ENCODE results near the gene COA1.

Gene COA1

DNA sequence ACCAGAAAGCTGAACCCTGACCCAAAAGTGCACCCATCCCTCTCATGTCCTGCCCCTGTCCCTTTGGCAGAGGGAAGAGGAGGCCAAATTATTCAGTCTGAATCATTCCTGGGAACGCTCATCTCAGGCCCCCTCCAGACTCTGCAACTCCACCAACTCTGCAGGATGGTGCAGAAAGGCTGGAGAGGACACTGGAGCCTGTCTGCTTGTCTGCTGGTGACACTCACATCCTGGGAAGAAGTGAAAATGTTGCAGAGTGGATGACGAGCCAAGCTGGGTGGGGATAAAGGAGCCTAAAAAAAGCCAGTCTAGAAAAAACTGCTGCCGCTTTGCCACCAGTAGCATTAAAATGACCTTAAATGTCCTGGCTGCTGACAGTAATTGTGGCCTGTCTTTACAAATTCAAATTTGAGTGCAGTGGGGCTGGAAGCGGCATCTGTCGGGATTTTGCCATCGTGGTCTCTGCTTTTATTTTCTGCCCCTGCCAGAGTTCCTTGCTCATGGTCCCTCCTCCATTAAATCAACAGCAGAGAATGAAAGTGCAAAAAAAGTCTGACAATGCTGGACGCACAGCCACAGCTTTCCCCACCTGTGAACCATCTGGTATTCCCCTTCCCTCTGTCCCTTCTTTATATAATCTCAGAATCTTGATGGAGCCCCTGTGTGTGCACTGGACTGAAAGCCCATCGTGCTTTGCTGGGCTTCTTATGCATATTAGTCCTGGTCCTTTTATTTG lies 82.6 kb downstream of the COA1 start:
- Histone ChIP-seq H3K4me3 (ENCODE audit: low read length) (no peak overlapping the region), H3K27ac (ENCODE audit: low read length) (peak overlapping the region; percentile 52), H3K4me1 (ENCODE audit: control insufficient read depth, low read depth, low read length) (peaks cover 41% of the 10 kb centered on the region), H3K9ac (ENCODE audit: low read length) (peak overlapping the region; percentile 37), H3K9me3 (ENCODE audit: control insufficient read depth, low read depth, low read length) (no peaks in the 10 kb centered on the region), H3K36me3 (ENCODE audit: control insufficient read depth, low read depth, low read length) (peaks cover 22% of the 10 kb centered on the region), H3K27me3 (ENCODE audit: control insufficient read depth, insufficient read depth, low read length) (no peaks in the 10 kb centered on the region)

GRCh38 chr7:43645699-43646226 lies 83.6 kb downstream of the COA1 start:
- no peak overlapping the region for H3K4me3 ChIP-seq (ENCODE audit: low read length)
- H3K4me1 ChIP-seq (ENCODE audit: control insufficient read depth, low read depth, low read length), result peaks cover 37% of the 10 kb centered on the region

DNA sequence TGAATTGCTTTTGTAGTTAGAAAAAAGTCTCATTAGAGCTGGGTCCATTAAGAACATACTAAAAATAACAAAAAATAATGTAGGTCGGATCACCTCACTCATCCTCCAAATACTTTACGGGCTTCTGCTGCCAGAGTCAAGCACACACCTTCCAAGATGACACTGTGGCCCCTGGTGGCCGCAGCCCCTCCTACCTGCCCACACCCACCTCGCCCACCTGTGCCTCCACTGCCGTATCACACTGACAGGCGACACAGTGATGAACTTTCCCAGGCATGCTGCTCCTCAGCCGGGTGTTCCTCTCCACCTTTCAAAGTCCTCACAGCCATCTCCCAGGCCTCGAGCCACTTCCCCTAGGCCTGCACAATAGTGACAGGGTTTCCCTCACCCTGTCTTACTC lies 85.5 kb downstream of the COA1 start:
- H3K9me3 ChIP-seq (ENCODE audit: control insufficient read depth, low read depth, low read length), result no peaks in the 10 kb centered on the region
- no peak overlapping the region for H3K27ac ChIP-seq (ENCODE audit: low read length)
- H3K36me3 ChIP-seq (ENCODE audit: control insufficient read depth, low read depth, low read length), result peaks cover 33% of the 10 kb centered on the region
- no peak overlapping the region for H3K4me3 ChIP-seq (ENCODE audit: low read length)
- H3K4me1 ChIP-seq (ENCODE audit: control insufficient read depth, low read depth, low read length), result peaks cover 25% of the 10 kb centered on the region
- H3K27me3 ChIP-seq (ENCODE audit: control insufficient read depth, insufficient read depth, low read length), result no peaks in the 10 kb centered on the region
- no peak overlapping the region for H3K9ac ChIP-seq (ENCODE audit: low read length)

More at GRCh38 chr7:43645699-43646226, 83.6 kb downstream of the COA1 start:
- H3K9ac ChIP-seq (ENCODE audit: low read length), result no peak overlapping the region
- H3K9me3 ChIP-seq (ENCODE audit: control insufficient read depth, low read depth, low read length), result no peaks in the 10 kb centered on the region
- H3K36me3 ChIP-seq (ENCODE audit: control insufficient read depth, low read depth, low read length), result peaks cover 24% of the 10 kb centered on the region
- no peak overlapping the region for H3K27ac ChIP-seq (ENCODE audit: low read length)
- no peaks in the 10 kb centered on the region for H3K27me3 ChIP-seq (ENCODE audit: control insufficient read depth, insufficient read depth, low read length)

GRCh38 chr7:43642897-43643630 lies 86.3 kb downstream of the COA1 start:
- H3K4me1 ChIP-seq (ENCODE audit: control insufficient read depth, low read depth, low read length), result peaks cover 20% of the 10 kb centered on the region
- no peaks in the 10 kb centered on the region for H3K9me3 ChIP-seq (ENCODE audit: control insufficient read depth, low read depth, low read length)
- no peak overlapping the region for H3K9ac ChIP-seq (ENCODE audit: low read length)
- no peak overlapping the region for H3K4me3 ChIP-seq (ENCODE audit: low read length)
- H3K27me3 ChIP-seq (ENCODE audit: control insufficient read depth, insufficient read depth, low read length), result no peaks in the 10 kb centered on the region
- H3K36me3 ChIP-seq (ENCODE audit: control insufficient read depth, low read depth, low read length), result peaks cover 38% of the 10 kb centered on the region
- no peak overlapping the region for H3K27ac ChIP-seq (ENCODE audit: low read length)

DNA sequence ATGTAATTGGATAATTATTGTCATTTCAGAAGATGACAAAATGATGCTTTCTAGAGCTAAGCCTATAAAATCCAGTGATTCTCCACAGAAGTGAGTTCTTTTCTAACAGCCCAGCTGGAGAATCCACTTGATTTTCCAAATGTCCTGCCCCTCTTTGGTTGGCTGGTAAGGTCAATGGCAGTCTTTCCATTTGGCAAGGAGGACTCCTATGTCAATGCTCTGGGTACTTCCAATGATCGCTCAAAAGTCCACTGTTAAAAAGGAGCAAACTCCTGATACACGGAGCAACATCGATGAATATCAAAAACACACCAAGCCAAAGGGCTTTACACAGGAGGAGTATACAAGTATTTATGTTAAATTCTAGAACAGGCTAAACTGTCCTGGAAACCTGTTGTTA lies 88.6 kb downstream of the COA1 start:
- Histone ChIP-seq H3K36me3 (ENCODE audit: control insufficient read depth, low read depth, low read length) (peaks cover 60% of the 10 kb centered on the region), H3K27ac (ENCODE audit: low read length) (no peak overlapping the region)

GRCh38 chr7:43639858-43640491 lies 89.3 kb downstream of the COA1 start:
- Histone ChIP-seq H3K4me1 (ENCODE audit: control insufficient read depth, low read depth, low read length) (no peaks in the 10 kb centered on the region), H3K9ac (ENCODE audit: low read length) (no peak overlapping the region), H3K36me3 (ENCODE audit: control insufficient read depth, low read depth, low read length) (peaks cover 62% of the 10 kb centered on the region), H3K27me3 (ENCODE audit: control insufficient read depth, insufficient read depth, low read length) (no peaks in the 10 kb centered on the region), H3K4me3 (ENCODE audit: low read length) (no peak overlapping the region), H3K9me3 (ENCODE audit: control insufficient read depth, low read depth, low read length) (no peaks in the 10 kb centered on the region), H3K27ac (ENCODE audit: low read length) (peak overlapping the region; percentile 42)

More for the DNA sequence above, 88.6 kb downstream of the COA1 start:
- Histone ChIP-seq H3K9me3 (ENCODE audit: control insufficient read depth, low read depth, low read length) (no peaks in the 10 kb centered on the region), H3K4me1 (ENCODE audit: control insufficient read depth, low read depth, low read length) (no peaks in the 10 kb centered on the region), H3K27me3 (ENCODE audit: control insufficient read depth, insufficient read depth, low read length) (no peaks in the 10 kb centered on the region), H3K9ac (ENCODE audit: low read length) (no peak overlapping the region), H3K4me3 (ENCODE audit: low read length) (no peak overlapping the region)

- no peaks in the 10 kb centered on the region for H3K9me3 ChIP-seq (ENCODE audit: control insufficient read depth, low read depth, low read length)
- H3K36me3 ChIP-seq (ENCODE audit: control insufficient read depth, low read depth, low read length), result peaks cover 64% of the 10 kb centered on the region
- H3K4me3 ChIP-seq (ENCODE audit: low read length), result no peak overlapping the region
- no peak overlapping the region for H3K27ac ChIP-seq (ENCODE audit: low read length)
- H3K27me3 ChIP-seq (ENCODE audit: control insufficient read depth, insufficient read depth, low read length), result no peaks in the 10 kb centered on the region
- no peaks in the 10 kb centered on the region for H3K4me1 ChIP-seq (ENCODE audit: control insufficient read depth, low read depth, low read length)
- no peak overlapping the region for H3K9ac ChIP-seq (ENCODE audit: low read length)
These were observed 92.1 kb downstream of the COA1 start for GRCh38 chr7:43637114-43637806.

DNA sequence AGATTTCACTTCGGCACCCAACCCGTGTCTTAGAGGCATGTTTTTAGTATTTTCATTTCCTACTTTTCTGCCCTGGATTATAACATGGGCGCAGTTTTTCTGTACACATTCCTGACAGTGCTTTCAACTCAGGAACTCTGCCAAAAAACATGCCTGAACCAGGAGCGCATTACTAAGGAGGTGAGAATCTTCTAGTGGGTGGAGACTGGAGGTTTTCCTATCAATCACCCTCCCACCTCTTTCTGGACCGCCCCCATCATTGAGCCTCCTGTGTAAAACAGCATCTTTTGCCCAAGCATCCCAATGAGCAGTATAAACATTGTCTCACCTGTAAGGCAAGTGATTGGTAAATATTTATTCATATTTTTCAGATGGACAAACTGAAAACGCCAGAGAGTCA lies 93.2 kb downstream of the COA1 start:
- Histone ChIP-seq H3K36me3 (ENCODE audit: control insufficient read depth, low read depth, low read length) (peaks cover 73% of the 10 kb centered on the region), H3K4me1 (ENCODE audit: control insufficient read depth, low read depth, low read length) (no peaks in the 10 kb centered on the region), H3K27me3 (ENCODE audit: control insufficient read depth, insufficient read depth, low read length) (no peaks in the 10 kb centered on the region), H3K4me3 (ENCODE audit: low read length) (no peak overlapping the region), H3K27ac (ENCODE audit: low read length) (no peak overlapping the region), H3K9ac (ENCODE audit: low read length) (no peak overlapping the region), H3K9me3 (ENCODE audit: control insufficient read depth, low read depth, low read length) (no peaks in the 10 kb centered on the region)

DNA sequence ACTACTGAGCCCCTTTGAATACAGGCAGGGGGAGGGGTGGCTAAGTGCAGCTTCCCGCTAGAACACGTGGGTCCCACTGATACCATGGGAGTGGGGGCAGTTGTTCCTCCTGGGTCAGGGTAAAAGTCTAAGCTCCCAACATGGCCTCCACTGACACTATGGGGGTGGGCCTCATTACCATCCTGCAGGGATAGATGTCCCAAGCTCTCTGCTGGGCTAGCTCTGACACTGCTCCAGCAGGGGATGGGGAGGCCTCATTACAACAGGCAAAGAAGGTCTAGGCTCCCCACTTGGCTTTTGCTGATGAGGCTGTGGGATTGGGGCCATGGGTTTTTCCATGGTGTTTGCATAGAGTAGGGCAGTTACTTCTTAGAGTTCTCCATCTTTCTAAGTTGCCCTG lies 94.9 kb downstream of the COA1 start:
- H3K27ac ChIP-seq (ENCODE audit: low read length), result no peak overlapping the region
- H3K4me1 ChIP-seq (ENCODE audit: control insufficient read depth, low read depth, low read length), result no peaks in the 10 kb centered on the region
- H3K36me3 ChIP-seq (ENCODE audit: control insufficient read depth, low read depth, low read length), result peaks cover 70% of the 10 kb centered on the region
- no peaks in the 10 kb centered on the region for H3K9me3 ChIP-seq (ENCODE audit: control insufficient read depth, low read depth, low read length)
- H3K4me3 ChIP-seq (ENCODE audit: low read length), result no peak overlapping the region
- H3K27me3 ChIP-seq (ENCODE audit: control insufficient read depth, insufficient read depth, low read length), result no peaks in the 10 kb centered on the region
- H3K9ac ChIP-seq (ENCODE audit: low read length), result no peak overlapping the region

GRCh38 chr7:43632746-43633145 lies 96.6 kb downstream of the COA1 start:
- no peak overlapping the region for H3K27ac ChIP-seq (ENCODE audit: low read length)
- no peaks in the 10 kb centered on the region for H3K27me3 ChIP-seq (ENCODE audit: control insufficient read depth, insufficient read depth, low read length)
- no peaks in the 10 kb centered on the region for H3K4me1 ChIP-seq (ENCODE audit: control insufficient read depth, low read depth, low read length)
- no peak overlapping the region for H3K9ac ChIP-seq (ENCODE audit: low read length)
- no peaks in the 10 kb centered on the region for H3K9me3 ChIP-seq (ENCODE audit: control insufficient read depth, low read depth, low read length)
- H3K36me3 ChIP-seq (ENCODE audit: control insufficient read depth, low read depth, low read length), result peaks cover 57% of the 10 kb centered on the region
- H3K4me3 ChIP-seq (ENCODE audit: low read length), result no peak overlapping the region

GRCh38 chr7:43631559-43631958 lies 97.8 kb downstream of the COA1 start:
- Histone ChIP-seq H3K9ac (ENCODE audit: low read length) (no peak overlapping the region), H3K27ac (ENCODE audit: low read length) (no peak overlapping the region), H3K4me1 (ENCODE audit: control insufficient read depth, low read depth, low read length) (no peaks in the 10 kb centered on the region), H3K27me3 (ENCODE audit: control insufficient read depth, insufficient read depth, low read length) (no peaks in the 10 kb centered on the region), H3K36me3 (ENCODE audit: control insufficient read depth, low read depth, low read length) (peaks cover 52% of the 10 kb centered on the region), H3K4me3 (ENCODE audit: low read length) (no peak overlapping the region), H3K9me3 (ENCODE audit: control insufficient read depth, low read depth, low read length) (no peaks in the 10 kb centered on the region)

All from iPS-18a (cell line).